Mucosa of descending colon (tissue), 3 donors: ENCODE results near the gene SCEL. TPM values are rescaled to one million over a fixed set of nuclear protein-coding genes. Genes with fewer than 3 reads are reported as not detected.

Experiments
- ATAC-seq: fragments of 200-7000 bp; cut with Tn5 transposase; one replicate; pipeline ENCODE4 v1.9.1; 2020; ENCODE audit warnings: mild to moderate bottlenecking, moderate library complexity
- DNase-seq, 3 donors: peaks; one replicate each; pipeline ENCODE4 v3.0.0-alpha.2; 2020
- H3K36me3 ChIP-seq: fragments of 200-600 bp; one replicate; pipeline ENCODE4 v1.8.0; 2021; ENCODE audit warnings: low read depth, mild to moderate bottlenecking
- H3K4me1 ChIP-seq: fragments of 200-600 bp; one replicate; pipeline ENCODE4 v1.8.0; 2021; ENCODE audit warnings: low read depth, mild to moderate bottlenecking
- H3K4me3 ChIP-seq: fragments of 200-600 bp; one replicate; pipeline ENCODE4 v1.8.0; 2021; ENCODE audit warnings: mild to moderate bottlenecking
- H3K9me3 ChIP-seq: fragments of 200-600 bp; one replicate; pipeline ENCODE4 v1.8.0; 2021; ENCODE audit warnings: mild to moderate bottlenecking
- CTCF ChIP-seq: fragments of 200-600 bp; IDR thresholded peaks from one replicate; pipeline ENCODE4 v1.8.0; 2022; ENCODE audit warnings: antibody characterized with exemption, mild to moderate bottlenecking
- intact Hi-C, 2 donors: fragments of 100-400 bp; cut with DNase I in 1 of 2; cut with micrococcal nuclease in 1 of 2; formaldehyde crosslinking; loops; one replicate each; pipeline versions ENCODE4 v1.11.0 to v1.11.1; 2022; cut with DNase I, micrococcal nuclease
- total RNA-seq, 3 donors: library from RNA; stranded (reverse); fragmentation: NEBNext Ultra II Directional in 2 of 3; extraction: Animal tissue kit (Norgen Biotek cat#: 25700) in 2 of 3; gene quantifications; one replicate each; pipeline versions ENCODE4 v1.2.1 to v1.2.4, GENCODE V29; 2021 to 2023
- donor health status: DM: no; HTN: no; CAD: no; lungs with moderate emphysema.
- donor health status: DM: no; HTN: no; CAD: no.
- donor health status: DM: no; HTN: yes; CAD: no.

Gene SCEL
- total RNA-seq, 3 donors from 2014 or later = 0.19 to 1.9 (median 1.4) TPM

DNA sequence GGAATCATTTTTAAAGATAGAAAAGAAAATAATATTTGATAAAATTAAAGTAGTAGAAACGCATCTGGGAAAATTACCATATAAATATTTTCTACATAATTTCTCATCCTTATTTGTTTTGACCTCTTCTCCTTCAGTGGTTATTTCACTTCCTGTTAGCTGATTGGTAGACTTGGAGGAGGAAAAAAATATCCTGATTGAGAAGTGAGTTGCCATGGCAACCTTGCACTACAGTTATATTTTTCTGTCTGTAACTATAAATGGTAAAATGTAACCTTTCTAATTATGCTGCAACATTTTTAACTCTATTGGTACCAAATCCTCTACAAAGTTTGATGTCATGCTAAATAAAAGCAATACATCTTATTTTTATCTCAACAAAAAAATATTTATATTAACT, 45.2 kb downstream of the SCEL start:
- no peaks in the 10 kb centered on the region for H3K36me3 ChIP-seq
- intact Hi-C loops = no loop called here
- no peak for TF ChIP-seq CTCF
- DNase-seq (no peak), ATAC-seq (no peak)
- H3K9me3 ChIP-seq = no peaks in the 10 kb centered on the region
- no peaks in the 10 kb centered on the region for H3K4me1 ChIP-seq
- H3K4me3 ChIP-seq = no peak overlapping the region

DNA sequence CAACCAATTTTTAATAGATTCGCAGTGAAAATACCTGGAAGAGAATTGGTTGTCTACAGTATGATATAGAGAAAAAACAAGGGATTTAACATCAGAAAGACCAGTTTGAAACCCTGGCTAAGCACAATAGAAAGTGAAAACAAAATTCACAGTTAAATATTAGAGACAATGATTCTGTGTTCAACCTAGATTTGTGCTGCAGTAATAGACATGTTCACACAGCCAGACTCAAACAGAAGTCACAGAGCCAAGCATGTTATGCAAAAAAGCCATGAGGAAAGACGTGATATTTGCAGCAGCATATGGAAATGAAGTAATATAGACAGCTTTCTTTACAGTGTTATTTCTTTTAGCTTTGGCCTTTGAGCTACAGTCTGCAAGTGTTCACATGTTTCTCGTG, 48.1 kb downstream of the SCEL start:
- Histone ChIP-seq H3K36me3 (no peaks in the 10 kb centered on the region), H3K4me3 (no peak overlapping the region), H3K9me3 (no peaks in the 10 kb centered on the region), H3K4me1 (no peaks in the 10 kb centered on the region)
- intact Hi-C loops = no loop called here
- DNase-seq = no peak
- TF ChIP-seq CTCF = no peak
- ATAC-seq = no peak

GRCh38 chr13:77584106-77584505, 48.6 kb downstream of the SCEL start:
- H3K4me3 ChIP-seq = no peak overlapping the region
- ATAC-seq (no peak), DNase-seq (no peak)
- intact Hi-C loops = no loop called here
- no peak for TF ChIP-seq CTCF
- no peaks in the 10 kb centered on the region for H3K4me1 ChIP-seq
- no peaks in the 10 kb centered on the region for H3K9me3 ChIP-seq
- no peaks in the 10 kb centered on the region for H3K36me3 ChIP-seq

DNA sequence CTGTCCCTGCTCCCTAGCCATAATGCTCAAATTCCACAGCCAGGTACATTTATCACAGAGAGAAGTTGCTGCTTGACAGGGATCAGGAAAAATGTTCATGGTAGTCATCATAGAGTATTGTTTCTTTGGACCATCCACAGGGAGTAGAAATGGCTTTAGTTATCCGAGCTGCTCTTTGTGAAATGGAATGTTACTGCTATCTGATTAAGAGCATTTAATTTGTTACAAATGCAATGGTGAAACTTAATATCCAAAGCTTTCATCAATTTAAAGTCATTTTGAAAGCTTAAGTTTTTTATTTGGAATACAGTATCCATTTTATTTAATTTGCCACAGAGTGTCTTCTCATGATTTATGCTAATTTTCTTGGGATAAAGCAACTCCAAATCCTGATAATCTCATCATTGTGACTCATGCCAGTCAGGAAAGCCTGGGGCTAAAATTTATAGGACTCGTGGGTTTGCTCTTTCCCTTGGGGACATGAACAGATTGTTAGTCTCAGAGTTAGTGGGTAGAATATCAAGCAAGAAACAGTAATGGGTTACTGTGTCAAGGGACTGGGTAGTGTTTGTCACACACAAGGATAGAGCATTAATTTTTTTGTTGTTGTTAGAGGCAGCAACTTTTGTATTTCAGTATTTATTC, 59.8 kb downstream of the SCEL start:
- Histone ChIP-seq H3K4me1 (no peaks in the 10 kb centered on the region), H3K9me3 (no peaks in the 10 kb centered on the region), H3K36me3 (no peaks in the 10 kb centered on the region), H3K4me3 (no peak overlapping the region)
- DNase-seq (no peak), ATAC-seq (no peak)
- intact Hi-C loops = no loop called here
- no peak for TF ChIP-seq CTCF

DNA sequence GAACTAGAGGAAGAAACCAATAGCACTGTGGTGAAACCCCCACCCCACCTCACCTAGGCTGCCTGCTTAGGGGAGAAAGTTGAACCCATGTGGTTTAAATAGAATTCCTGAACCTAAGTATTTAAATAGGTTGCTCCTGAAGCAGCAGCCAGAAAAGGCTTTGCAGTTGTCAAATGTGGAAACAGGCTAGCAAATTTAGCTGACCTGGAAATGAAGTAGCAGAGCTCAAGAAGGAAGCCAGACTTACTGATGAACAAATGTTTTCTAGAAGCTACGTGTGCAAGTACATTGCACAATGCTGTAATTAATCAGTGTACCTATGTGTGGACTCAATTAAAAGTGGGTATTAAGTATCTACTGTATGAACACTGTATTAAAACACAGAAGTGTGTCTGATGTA, 61.3 kb downstream of the SCEL start:
- intact Hi-C loops = no loop called here
- DNase-seq (no peak), ATAC-seq (no peak)
- H3K4me1 ChIP-seq = no peaks in the 10 kb centered on the region
- TF ChIP-seq CTCF = no peak
- H3K4me3 ChIP-seq = no peak overlapping the region
- no peaks in the 10 kb centered on the region for H3K9me3 ChIP-seq
- H3K36me3 ChIP-seq = no peaks in the 10 kb centered on the region

DNA sequence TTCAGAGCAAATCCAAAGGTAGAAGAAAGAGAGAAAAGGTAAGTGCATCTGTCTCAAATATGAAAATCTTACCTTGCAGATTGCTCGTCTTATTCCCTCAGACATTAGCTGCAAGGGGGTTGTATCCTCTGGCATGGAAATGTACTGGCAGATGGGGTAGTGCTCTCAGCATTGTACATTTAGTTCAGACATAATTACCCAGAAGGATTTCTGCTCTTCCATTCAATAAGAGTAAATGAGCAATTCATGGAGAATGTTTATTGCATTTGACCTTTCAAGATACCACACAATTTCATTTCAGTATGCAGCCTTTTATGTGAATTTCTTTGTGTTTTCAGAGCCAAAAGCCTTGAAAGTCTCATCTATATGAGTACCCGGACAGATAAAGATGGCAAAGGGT, 63.8 kb downstream of the SCEL start:
- no peak for DNase-seq
- Histone ChIP-seq H3K4me1 (no peaks in the 10 kb centered on the region), H3K36me3 (no peaks in the 10 kb centered on the region), H3K9me3 (no peaks in the 10 kb centered on the region), H3K4me3 (no peak overlapping the region)
- intact Hi-C loops = no loop called here
- no peak for ATAC-seq
- TF ChIP-seq CTCF = no peak
